Endothelial cell of umbilical vein (primary cell): ENCODE measurements around the gene TCF7L2. TPM values are rescaled to one million over a fixed set of nuclear protein-coding genes. Genes with fewer than 3 reads are reported as not detected.

Experiments used
- BruUV-seq: library from RNA; stranded (reverse); fragments of 400-500 nt; replicated peaks from 2 replicates; lab custom pipeline; 2021; lab: Mats Ljungman, UMichigan
- CTCF ChIA-PET: fragments of 300-600, 350-600 bp; sonication (Branson Sonifier 250); formaldehyde crosslinking; loops from one replicate; lab custom pipeline; 2021; ENCODE audit warnings: antibody characterized with exemption, inconsistent platforms; lab: Charles Lee
- POLR2A ChIA-PET: fragments of 300-600, 350-600 bp; sonication (Branson Sonifier 250); formaldehyde crosslinking; loops from one replicate; lab custom pipeline; 2021; ENCODE audit warnings: antibody characterized with exemption, inconsistent platforms; lab: Charles Lee
- DNase-seq: peaks from one replicate; pipeline ENCODE4 v3.0.0-alpha.2; 2011; ENCODE audit warnings: low read depth, low spot score
- FAIRE-seq: peaks from 2 replicates; lab custom pipeline; 2011; peaks lifted over from hg19 to GRCh38; lab: Jason Lieb, UNC
- H2AFZ ChIP-seq: 2 replicates; pipeline ENCODE4 v1.6.0; 2012; ENCODE audit warnings: low read depth, low read length, control low read depth, inconsistent platforms
- H3K27ac ChIP-seq: 2 replicates; pipeline ENCODE4 v1.5.1; 2011; ENCODE audit warnings: low read depth, mild to moderate bottlenecking, control low read depth, low read length, moderate library complexity; ENCODE audit not compliant: insufficient read depth
- H3K27me3 ChIP-seq, 2 experiments: 2 replicates each; pipeline versions ENCODE4 v1.6.0 to v1.6.1; 2011; ENCODE audit warnings: low read length in 2 of 2, mixed read lengths in 1 of 2; ENCODE audit not compliant: control insufficient read depth in 2 of 2, insufficient read depth in 2 of 2
- H3K36me3 ChIP-seq, 2 experiments: 2 replicates in 1 of 2; 3 replicates in 1 of 2; pipeline ENCODE4 v1.5.1; 2011; ENCODE audit warnings: low read length in 2 of 2, mild to moderate bottlenecking in 1 of 2, moderate library complexity in 1 of 2; ENCODE audit not compliant: control insufficient read depth in 2 of 2, insufficient read depth in 2 of 2; ENCODE audit errors: extremely low read depth in 1 of 2
- H3K4me1 ChIP-seq: 3 replicates; pipeline ENCODE4 v1.5.1; 2011; ENCODE audit warnings: mild to moderate bottlenecking, low read length; ENCODE audit not compliant: control insufficient read depth, insufficient read depth; ENCODE audit errors: extremely low read depth
- H3K4me2 ChIP-seq: 2 replicates; pipeline ENCODE4 v1.6.1; 2011; ENCODE audit warnings: low read length, control low read depth, mixed read lengths; ENCODE audit not compliant: insufficient read depth
- H3K4me3 ChIP-seq, 3 experiments: fragments of 200-600 bp in 1 of 3; sonication (generic), shearing (Covaris generic) in 1 of 3; replicated peaks in 1 of 3; 2 replicates each; pipeline ENCODE4 v1.5.1; 2011 to 2016; ENCODE audit warnings: control low read depth in 3 of 3, low read length in 3 of 3, mild to moderate bottlenecking in 2 of 3, inconsistent platforms in 1 of 3, low read depth in 1 of 3, moderate library complexity in 1 of 3; ENCODE audit not compliant: insufficient read depth in 1 of 3
- H3K79me2 ChIP-seq: 2 replicates; pipeline ENCODE4 v1.6.0; 2012; ENCODE audit warnings: low read length, inconsistent platforms; ENCODE audit not compliant: control insufficient read depth, insufficient read depth
- H3K9ac ChIP-seq: replicated peaks from 2 replicates; pipeline ENCODE3; 2011; ENCODE audit warnings: low read length, control low read depth; ENCODE audit not compliant: insufficient read depth; ENCODE audit errors: extremely low read depth
- H3K9me1 ChIP-seq: replicated peaks from 3 replicates; pipeline ENCODE4 v1.6.0; 2011; ENCODE audit warnings: mild to moderate bottlenecking, low read length; ENCODE audit not compliant: control insufficient read depth, insufficient read depth; ENCODE audit errors: extremely low read depth
- H3K9me3 ChIP-seq: replicated peaks from 2 replicates; pipeline ENCODE4 v1.5.1; 2012; ENCODE audit warnings: low read length, inconsistent platforms; ENCODE audit not compliant: control insufficient read depth, insufficient read depth
- H4K20me1 ChIP-seq: replicated peaks from 2 replicates; pipeline ENCODE3; 2011; ENCODE audit warnings: mild to moderate bottlenecking, low read length; ENCODE audit not compliant: control insufficient read depth, insufficient read depth; ENCODE audit errors: extremely low read depth
- EZH2 ChIP-seq: IDR thresholded peaks from 2 replicates; pipeline ENCODE4 v1.6.1; 2012; ENCODE audit warnings: borderline replicate concordance, low read depth, mild to moderate bottlenecking, moderate library complexity, low read length, inconsistent platforms; ENCODE audit not compliant: severe bottlenecking
- FOS ChIP-seq: IDR thresholded peaks from 2 replicates; pipeline ENCODE4 v1.6.1; 2011; ENCODE audit warnings: mild to moderate bottlenecking, low read length, moderate library complexity, borderline replicate concordance; ENCODE audit not compliant: insufficient read depth
- GATA2 ChIP-seq: IDR thresholded peaks from 2 replicates; pipeline ENCODE4 v1.7.0; 2011; ENCODE audit warnings: low read depth, mild to moderate bottlenecking, moderate library complexity, mixed read lengths, low read length; ENCODE audit not compliant: insufficient read length, insufficient read depth
- JUN ChIP-seq: IDR thresholded peaks from 2 replicates; pipeline ENCODE4 v1.6.1; 2011; ENCODE audit warnings: borderline replicate concordance, low read depth; ENCODE audit not compliant: insufficient read length, insufficient read depth
- MYC ChIP-seq: IDR thresholded peaks from one replicate; pipeline ENCODE4 v1.6.1; 2011; ENCODE audit warnings: mild to moderate bottlenecking, low read depth, low read length
- POLR2A ChIP-seq: IDR thresholded peaks from 2 replicates; pipeline ENCODE4 v1.6.1; 2012; ENCODE audit warnings: low read depth, mild to moderate bottlenecking, control low read depth, low read length
- dilution Hi-C: fragments of 300-500 bp; cut with MboI; formaldehyde crosslinking; loops from one replicate; pipeline ENCODE4 v1.15.0; 2019; ENCODE audit warnings: low sequenced_read_pairs; ENCODE audit not compliant: extremely low pct_ligation_motif_present
- intact Hi-C: fragments of 100-400 bp; cut with micrococcal nuclease; formaldehyde crosslinking; loops from one replicate; pipeline ENCODE4 v1.10.0; 2022
- polyA plus RNA-seq, 4 experiments: library from polyadenylated mRNA; depleted of rRNA in 3 of 4; stranded (reverse) in 3 of 4; unstranded in 1 of 4; fragments of >200 nt; gene quantifications; 2 replicates each; pipeline versions ENCODE4 v1.2.1 to v1.2.3, GENCODE V29; 2011 to 2012; ENCODE audit warnings: missing spikeins in 1 of 4
- total RNA-seq: library from RNA; stranded (reverse); gene quantifications from 2 replicates; pipeline ENCODE4 v1.2.3, GENCODE V29; 2021
- TF ChIP-seq, protein P1 (sequence below): IDR thresholded peaks from 2 replicates; pipeline ENCODE4 v1.6.1; 2011; ENCODE audit not compliant: insufficient read depth, insufficient read length

The TCF7L2 gene
- total and polyA plus RNA-seq, 2 donors (not counting 3 experiments of a cell fraction or from before 2014, with no cell fraction given) = 9.9 to 21.8 TPM

DNA sequence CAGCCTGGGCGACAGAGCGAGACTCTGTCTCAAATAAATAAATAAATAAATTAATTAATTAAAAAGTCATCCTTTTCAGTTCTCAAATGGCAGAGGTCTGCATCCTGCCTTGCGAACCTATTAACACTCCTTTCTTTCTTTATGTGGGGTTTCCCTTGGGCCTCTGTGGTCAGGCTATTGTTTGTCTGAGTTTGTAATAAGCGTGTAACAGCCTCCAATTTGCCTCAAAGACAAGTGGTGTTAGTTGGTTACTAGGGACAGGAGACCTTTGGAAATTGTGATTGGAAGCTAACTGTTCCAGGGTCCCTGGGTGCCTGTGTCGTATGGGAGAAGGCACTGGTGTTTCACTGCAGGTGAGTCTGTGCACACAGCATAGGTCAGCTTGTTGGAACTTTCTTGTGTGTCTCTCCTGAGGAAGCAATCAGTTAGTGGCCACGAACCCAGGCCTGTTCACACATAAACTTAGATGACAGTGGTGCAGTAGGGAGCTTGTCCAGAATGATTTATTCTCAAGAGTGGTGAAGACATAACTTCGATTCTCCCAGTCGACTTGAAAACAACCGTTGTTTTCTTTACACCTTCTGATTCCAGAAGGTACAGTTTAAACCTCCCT is 33.5 kb downstream of the TCF7L2 start:
- Histone ChIP-seq H2AFZ (no peak overlapping the region), H3K79me2 (peaks cover 10% of the 10 kb centered on the region), H3K9ac (no peak overlapping the region), H3K9me1 (no peaks in the 10 kb centered on the region), H3K27ac (no peak overlapping the region), H3K27me3 (no peaks in the 10 kb centered on the region), H3K4me3 (no peak overlapping the region), H3K4me2 (no peak overlapping the region), H3K4me1 (no peaks in the 10 kb centered on the region), H3K36me3 (no peaks in the 10 kb centered on the region), H3K9me3 (no peaks in the 10 kb centered on the region), H4K20me1 (peaks cover 2% of the 10 kb centered on the region)
- dilution Hi-C loops = no loop called here
- DNase-seq (no peak), FAIRE-seq (no peak)
- POLR2A ChIA-PET = no interaction called here
- intact Hi-C loops = no loop called here
- CTCF ChIA-PET = interaction anchor here (0.9 to 2.8 kb wide), 3 partner anchors 10 to 144 kb away, joined by 4 to 6 read pairs (median 5); no protein-coding TSS in a partner anchor
- TF ChIP-seq MYC = no peak
- no peak for TF ChIP-seq JUN
- TF ChIP-seq POLR2A = no peak
- TF ChIP-seq GATA2 = no peak
- TF ChIP-seq FOS = no peak
- BruUV-seq = no TSS peak

DNA sequence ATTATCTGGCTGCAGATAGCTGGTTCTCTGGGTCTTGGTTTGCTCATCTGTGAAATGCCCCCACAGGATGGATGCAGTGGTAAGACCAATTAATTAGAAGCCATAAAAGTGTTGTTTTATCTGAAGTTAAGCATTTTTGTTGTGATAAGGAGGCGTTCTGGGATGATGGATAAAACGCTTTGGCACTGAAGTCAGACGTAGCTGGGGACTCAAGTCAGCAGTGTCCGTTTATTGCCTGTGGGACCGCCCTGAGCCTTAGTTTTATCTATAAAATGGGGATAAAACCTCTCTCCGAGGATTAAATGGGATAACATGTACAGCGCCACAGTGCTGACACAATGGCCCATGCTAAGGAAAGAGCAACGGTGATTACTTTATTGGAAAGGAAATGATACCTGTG is 34.7 kb downstream of the TCF7L2 start:
- CTCF ChIA-PET = interaction anchor here (1.5 to 2.8 kb wide), 2 partner anchors 12 to 17 kb away, joined by 5 to 6 read pairs; no protein-coding TSS in a partner anchor
- FAIRE-seq (no peak), DNase-seq (no peak)
- no peaks in the 10 kb centered on the region for H3K9me1 ChIP-seq
- no peak for TF ChIP-seq JUN
- no peak for TF ChIP-seq MYC
- TF ChIP-seq, protein P1, sequence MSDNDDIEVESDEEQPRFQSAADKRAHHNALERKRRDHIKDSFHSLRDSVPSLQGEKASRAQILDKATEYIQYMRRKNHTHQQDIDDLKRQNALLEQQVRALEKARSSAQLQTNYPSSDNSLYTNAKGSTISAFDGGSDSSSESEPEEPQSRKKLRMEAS = no peak
- TF ChIP-seq POLR2A = no peak
- TF ChIP-seq FOS = no peak
- TF ChIP-seq EZH2 = no peak
- TF ChIP-seq GATA2 = no peak
- peaks cover 10% of the 10 kb centered on the region for H3K79me2 ChIP-seq
- no peak overlapping the region for H3K27ac ChIP-seq
- no peaks in the 10 kb centered on the region for H3K36me3 ChIP-seq
- peaks cover 2% of the 10 kb centered on the region for H4K20me1 ChIP-seq
- H2AFZ ChIP-seq = no peak overlapping the region
- no peaks in the 10 kb centered on the region for H3K27me3 ChIP-seq
- POLR2A ChIA-PET = no interaction called here
- H3K4me3 ChIP-seq = no peak overlapping the region
- H3K9ac ChIP-seq = no peak overlapping the region
- intact Hi-C loops = no loop called here
- BruUV-seq = no TSS peak
- no peaks in the 10 kb centered on the region for H3K4me1 ChIP-seq
- H3K4me2 ChIP-seq = no peak overlapping the region
- dilution Hi-C loops = no loop called here
- H3K9me3 ChIP-seq = no peaks in the 10 kb centered on the region
